NCI-H187 treated with DMSO at 0.1 percent for 48 hours (cell line): ENCODE results near the gene DNLZ.

Experiments
- DNase-seq: peaks from one replicate; lab custom pipeline; 2025; lab: John Stamatoyannopoulos, UW

The DNLZ gene

DNA sequence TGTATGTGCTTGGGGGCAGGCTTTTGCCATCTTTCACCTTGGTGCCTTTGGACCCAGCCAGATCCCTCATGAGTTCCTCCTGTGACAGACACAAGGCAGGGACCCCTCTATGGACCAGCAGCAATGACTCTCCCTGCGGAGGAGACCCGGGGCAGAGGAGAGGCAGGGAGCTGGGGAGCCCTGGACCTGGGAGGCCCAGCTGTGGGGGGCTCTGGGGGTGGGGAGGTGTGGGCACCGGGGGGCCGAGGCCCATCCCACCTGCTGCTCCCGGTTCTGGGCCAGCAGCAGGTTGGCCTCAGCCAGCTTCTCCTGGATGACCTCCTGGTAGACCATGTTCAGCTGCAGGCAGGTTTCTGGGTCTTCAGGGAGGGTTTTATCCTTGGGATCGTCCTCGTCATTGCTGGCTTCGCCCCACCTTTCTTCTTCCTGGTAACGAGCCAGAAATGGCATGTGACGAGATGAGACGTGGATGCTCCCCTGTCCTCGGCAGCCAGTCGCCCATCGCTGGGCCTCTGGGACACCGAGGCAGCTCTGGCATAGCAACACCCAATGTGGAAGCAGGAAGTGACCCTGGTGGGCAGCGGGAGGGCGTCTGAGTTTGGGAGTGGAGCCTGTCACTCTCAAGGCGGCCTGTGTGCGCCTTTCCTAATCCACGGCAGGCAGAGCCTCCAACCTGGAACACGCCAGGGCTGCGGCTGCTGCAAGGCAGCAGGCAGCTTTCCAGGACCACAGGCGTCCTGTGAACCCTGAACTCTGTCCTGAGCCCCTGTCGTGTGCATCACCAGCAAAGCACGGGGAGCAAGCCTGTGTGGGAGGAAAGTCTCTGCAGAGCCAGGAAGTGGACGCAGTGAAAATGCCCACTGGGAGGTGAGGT is 32.0 kb upstream of the DNLZ start:
- DNase-seq, result no peak

DNA sequence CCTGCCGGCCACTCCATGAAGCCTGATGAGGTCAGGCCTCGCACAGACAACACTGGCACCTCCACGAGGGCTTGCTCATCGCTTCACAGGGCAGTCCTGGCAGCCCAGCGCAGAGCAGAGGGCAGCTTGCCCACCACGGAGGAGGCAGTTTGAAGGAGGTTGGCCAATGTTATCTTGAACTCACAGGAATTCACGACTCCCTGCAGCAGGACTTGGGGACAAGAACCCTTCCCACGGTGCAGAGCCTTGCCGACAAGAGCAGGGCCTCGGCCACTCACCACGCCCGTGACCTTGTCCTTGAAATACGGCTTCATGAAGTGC is 31.4 kb upstream of the DNLZ start:
- no peak for DNase-seq

DNA sequence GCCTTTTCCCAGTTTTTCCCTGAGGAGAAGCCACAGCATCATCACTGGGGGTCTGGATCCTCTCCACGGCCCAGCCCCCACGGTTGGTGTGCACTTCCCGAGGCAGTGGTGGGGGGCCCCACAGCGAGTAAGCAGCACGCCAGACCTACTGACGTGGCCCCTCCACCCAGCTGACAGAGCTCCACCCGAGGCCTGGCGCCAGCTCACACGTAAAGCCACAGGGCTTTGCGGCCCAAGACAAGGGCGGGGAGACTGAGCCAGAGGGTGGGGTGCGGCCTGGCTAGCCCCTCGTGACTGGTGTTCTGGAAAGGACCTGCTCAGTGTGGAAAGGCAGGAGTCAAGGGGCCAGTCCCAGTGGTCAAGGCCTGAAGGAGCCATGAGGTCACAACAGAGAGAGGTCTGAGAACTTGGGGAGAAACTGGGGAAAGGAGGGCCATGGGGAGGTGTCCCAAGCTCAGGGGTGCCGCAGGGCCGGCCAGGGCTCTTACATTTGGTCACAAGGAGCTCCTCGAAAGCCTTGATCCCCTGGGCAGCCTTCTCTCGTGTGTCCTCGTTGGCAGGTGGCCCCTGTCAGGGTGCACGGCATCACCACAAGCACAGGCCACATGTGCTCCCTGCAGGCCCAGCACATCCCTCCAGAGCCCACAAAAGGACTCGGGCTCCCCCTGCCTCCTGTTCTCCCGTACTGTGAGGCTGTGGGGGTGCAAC is 30.9 kb upstream of the DNLZ start:
- no peak for DNase-seq

DNA sequence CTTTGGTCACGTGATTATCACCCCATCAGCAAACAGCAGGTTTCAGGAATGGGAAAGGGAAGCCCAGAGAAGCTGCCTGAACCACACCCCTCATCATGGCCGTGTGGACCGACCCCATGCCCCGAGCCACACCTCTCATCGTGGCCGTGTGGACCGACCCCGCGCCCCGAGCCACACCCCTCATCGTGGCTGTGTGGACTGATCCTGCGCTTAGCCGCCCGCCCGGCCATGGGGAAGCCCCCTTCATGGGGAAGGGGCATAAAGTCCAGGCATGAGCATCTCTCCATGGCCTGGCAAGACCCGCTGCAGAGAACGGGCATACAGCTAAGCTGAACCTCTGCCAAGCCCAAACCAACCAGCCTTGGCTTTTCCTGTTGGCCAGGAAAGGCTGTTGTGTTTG is 30.0 kb upstream of the DNLZ start:
- no peak for DNase-seq

DNA sequence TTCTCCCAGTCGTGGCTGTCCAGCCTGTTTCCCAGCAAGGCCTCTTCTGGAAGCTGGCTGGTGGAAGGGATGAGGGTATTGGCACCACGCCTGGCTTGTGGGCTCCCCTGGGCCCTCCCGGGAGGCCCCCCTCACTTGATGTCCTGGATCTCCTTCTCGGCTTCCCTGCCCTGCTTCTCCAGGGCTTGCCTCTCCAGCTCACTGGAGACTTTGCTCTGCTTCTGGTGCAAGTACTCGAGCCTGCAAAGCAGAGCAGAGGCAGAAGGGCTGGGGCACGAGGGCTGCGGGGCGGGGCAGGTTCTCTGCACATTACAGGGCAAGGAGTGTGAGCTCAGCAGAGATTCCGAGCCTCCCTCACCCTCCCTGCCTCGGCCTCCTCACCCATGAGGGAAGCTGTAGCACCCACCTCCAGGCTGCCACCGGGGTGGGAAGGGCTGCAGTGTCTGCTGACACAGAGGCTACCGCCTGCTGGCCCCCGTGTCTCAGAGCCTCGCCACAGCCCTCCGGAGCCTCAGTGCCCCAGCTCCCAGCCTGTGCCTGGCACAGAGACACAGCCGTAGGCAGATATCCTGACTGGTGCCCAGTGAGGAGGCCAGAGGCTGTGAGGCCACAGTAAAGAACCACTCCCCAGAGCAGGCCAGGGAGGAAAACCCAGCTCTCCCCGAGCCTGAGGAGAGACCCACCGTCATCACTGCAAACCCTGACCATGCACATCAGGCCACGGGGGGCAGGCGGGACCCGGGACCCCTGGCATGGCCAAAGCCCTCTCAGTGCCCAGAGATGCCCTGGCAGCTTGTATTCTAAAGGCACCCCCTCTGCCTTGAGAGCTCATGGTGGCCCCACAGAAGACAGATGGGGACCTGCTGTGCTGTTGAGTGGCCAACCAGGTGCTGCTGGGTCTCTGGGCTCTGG is 29.2 kb upstream of the DNLZ start:
- DNase-seq, result no peak

DNA sequence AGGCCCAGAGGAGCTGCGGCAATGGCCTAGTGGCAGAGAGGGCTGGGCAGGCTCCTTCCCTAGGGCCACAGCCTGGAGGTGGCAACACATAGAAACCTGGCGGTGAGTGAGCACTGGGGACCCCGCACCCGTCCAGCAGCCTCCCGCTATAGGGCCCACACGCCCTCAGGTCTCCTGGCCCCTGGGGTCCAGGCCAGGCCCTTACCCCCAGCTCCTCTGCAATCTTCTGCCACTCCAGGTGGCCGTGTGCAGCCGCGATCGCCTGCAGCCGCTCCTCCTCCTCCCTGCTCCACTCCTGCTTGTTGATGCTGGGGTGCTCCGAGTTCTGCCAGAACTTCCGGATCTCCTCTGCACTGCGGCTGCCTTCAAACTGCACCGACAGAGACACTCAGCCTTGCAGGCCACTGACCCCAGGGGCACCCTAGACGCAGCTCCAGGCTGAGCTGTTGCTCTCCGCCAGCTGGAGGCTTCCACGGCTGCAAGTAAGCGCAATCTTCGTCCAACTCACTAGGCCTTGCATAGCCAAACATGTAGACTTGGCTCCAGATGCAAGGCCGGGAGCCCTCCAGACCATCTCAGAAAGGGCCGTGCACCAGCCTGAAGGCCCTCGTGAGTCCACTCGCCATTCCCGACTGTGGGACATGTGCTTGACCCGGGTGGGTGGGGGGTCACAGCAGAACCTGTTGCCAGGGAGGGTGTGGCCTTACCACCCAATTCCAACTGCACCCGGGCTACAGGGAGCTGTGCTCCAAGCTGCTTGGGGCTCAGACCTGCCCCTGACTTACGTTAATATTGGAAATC is 28.4 kb upstream of the DNLZ start:
- DNase-seq, result no peak

DNA sequence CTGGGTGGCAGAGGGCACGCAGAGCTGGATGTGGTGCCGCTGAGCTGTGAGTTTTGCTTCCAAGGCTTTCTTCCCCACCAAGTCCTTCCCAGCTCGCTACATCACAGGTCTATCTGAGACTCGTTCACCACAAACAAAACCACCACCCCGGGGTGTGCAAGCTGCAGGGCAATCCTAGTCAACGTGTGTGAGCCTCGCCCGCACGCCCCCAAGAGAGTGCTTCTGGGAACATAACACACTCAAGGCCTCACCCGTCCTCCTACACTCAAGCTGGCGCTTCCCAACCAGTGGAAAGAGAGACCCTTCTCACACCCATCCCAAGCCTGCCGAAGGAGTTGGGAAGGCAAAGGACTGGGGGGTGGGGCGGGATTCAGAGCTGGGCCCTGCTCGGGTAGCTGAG is 25.9 kb upstream of the DNLZ start:
- DNase-seq, result no peak

DNA sequence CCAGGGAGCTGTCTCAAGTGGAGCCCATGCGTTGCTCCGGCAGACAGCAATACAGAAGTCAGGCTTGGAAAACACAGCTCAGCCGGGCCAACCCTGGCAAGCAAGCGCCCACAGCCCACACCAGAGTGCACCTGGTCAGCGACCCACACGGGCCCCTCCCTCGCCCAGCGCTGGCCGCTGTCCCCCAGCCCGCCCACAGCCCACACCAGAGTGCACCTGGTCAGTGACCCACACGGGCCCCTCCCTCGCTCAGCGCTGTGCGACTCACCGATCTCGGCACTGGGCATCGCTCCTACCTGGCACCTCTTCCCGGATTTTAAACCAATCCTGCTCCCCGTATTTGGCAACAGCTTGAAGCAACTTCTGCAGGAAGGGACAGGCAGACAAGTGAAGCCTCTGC is 23.7 kb upstream of the DNLZ start:
- DNase-seq, result no peak

DNA sequence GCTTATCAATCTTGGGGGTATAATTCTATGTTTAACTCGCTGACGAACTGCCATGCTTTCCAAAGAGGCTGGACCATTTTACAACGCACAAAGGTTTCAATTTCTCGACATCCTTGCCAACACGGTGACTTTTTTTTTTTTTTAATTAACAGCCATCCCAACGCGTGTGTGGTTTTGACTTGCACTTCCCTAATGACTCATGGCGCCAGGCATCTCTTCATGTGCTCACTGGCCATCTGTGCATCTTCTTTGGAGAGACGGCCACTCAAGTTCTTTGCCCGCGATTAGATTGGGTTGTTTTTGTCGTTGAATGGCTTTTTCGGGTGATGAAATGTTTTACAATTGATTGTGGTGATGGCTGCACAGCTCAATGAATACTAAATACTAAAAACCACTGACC is 22.5 kb upstream of the DNLZ start:
- no peak for DNase-seq

DNA sequence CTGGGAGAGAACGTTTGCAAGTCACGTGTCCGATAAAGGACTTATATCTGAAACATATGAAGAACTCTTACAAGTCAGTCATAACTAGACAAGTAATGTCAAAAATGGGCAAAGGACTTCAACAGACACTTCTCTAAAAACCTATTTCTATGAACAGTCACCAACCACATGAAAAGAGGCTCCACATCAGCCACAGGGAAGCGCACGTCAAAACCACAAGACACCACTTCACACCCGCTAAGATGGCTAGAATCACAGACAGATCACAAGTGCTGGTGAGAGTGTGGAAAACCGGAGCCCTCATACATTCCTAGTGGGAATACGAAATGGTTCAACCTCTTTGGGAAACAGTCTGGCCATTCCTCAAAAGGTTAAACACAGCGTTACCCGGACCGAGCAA is 21.5 kb upstream of the DNLZ start:
- no peak for DNase-seq

DNA sequence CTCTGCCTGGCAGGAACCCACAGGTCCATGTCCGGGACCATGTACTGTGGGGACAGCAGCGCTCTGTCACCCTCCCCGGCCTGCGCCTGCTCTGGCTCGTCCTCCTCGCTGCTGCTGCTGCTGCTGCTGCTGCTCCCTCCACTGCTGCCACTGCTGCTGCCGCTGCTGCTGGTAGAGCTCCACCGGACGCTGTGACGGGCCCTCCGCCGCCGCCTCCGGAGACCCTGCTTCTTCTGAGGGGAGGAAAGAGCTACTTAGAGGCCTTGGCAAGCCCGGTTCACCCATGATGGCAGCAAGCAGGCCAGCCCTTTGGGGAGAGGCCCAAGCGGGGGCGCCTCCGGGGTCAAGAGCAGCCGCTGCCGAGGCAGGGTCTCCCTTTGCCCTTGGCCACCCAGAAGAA is 19.9 kb upstream of the DNLZ start:
- no peak for DNase-seq

DNA sequence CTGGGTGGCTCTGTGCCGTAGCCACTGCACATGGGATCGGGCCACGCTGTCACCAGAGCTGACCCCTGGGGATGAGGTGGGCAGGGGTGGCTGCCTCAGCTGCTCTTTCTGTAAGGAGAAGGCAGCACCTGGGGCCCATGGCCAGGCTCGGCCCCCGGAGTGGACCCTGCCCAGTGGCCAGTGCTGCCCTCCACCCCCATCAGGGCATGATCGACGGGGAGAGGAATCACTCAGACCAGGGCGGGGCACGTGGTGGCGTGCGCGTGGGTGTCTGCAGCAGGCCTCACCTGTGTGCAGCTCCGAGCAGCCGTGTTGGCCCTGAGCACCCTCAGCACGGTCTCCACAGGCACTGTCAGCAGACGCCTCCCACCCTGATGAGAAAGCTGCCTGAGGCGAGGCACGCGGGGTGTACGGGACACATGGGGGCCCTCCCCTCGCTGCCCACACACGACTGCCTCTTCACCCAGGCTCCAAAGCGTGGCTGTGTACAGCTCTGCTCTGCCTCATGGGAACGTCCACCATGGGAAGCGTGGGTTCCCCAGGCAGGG is 18.5 kb upstream of the DNLZ start:
- no peak for DNase-seq

DNA sequence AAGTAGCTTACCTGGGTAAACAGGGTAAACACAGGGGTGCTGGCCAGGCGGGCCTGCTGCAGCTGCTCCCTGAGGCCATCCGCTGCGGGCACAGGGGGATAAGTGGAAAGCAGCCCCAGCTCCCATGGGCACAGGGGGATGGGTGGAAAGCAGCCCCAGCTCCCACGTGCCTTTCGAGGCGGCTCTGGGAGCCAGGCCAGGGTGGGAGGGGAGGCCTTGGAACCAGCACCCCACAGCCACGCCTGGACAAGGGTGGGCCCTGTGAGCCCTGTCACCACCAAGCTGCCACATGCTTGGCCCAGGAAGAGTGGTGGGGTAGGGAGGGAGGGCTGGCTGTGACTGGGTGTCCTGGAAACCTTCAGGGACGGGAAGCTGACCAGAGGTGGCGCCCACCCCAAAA is 17.8 kb upstream of the DNLZ start:
- no peak for DNase-seq

DNA sequence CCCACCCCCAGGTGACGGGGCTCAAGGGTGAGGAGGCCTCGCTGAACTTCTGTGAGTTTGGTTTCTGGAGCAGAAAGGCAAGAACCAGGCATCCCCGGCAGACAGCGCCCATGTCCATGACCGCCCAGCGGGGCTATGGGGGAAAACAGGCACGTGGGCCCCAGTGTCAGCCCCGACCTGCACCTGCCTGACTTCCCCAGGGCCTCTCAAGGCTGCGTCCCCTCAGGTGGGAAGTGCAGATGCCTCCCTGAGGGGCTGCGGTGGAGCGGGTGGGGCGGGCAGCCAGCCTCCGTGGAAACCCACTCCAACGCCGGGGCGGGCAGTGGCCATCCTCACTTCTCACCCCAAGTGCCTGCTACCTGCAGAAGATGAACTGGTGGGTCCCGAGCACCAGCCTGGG is 16.8 kb upstream of the DNLZ start:
- DNase-seq, result no peak

DNA sequence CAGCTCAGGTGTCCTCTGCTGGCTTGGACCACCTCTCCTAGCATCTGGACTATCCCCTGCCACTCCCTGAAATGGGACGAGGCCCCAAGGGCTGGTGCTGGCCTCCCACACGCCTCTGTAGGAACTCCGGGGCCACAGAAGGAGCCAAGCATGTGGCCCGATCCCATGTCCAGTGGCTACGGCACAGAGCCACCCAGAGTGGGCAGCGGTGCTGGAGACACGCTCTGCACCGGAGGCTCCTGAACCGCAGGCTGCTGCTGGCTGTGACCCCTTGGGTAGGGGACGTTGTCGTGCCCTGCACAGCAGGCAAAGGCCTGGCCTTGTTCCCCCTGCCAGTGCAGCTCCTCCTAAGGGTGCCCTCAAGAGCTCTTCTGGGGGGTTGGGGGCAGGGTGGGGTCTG is 16.3 kb upstream of the DNLZ start:
- DNase-seq, result no peak

DNA sequence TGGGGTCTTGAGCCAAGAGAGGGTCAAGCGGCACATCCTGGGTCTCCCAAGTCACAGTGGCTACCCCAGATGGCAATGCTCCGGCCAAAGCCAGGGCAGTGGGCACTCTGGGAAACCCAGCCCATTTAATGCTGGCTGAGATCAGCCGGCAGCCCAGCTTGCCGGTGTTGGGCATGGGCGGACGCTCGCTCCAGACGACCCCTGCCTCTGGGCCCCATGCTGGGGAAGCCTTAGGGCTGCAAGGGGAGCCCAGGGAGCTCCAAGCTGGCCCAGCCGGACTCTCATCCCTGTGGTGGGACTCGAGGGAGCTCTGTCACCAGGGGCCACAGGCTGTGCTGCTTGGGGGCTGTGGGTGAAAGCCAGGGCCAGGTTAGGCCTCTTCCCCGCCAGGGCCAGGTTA is 15.9 kb upstream of the DNLZ start:
- DNase-seq, result no peak

DNA sequence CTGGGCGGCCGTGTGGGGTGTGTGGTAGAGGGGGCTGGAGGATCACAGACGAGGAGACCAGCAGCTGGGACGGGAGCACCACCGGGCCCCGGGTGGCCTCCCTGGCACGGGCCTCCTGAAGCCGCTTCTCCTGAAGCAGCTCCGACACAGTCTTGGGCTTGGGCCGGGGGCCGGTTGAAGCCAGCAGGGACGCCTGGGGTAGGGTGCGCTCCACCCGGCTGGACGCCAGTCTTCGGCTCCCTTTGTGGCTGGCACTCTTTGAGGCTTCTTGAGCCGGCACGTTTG is 15.4 kb upstream of the DNLZ start:
- DNase-seq, result no peak

DNA sequence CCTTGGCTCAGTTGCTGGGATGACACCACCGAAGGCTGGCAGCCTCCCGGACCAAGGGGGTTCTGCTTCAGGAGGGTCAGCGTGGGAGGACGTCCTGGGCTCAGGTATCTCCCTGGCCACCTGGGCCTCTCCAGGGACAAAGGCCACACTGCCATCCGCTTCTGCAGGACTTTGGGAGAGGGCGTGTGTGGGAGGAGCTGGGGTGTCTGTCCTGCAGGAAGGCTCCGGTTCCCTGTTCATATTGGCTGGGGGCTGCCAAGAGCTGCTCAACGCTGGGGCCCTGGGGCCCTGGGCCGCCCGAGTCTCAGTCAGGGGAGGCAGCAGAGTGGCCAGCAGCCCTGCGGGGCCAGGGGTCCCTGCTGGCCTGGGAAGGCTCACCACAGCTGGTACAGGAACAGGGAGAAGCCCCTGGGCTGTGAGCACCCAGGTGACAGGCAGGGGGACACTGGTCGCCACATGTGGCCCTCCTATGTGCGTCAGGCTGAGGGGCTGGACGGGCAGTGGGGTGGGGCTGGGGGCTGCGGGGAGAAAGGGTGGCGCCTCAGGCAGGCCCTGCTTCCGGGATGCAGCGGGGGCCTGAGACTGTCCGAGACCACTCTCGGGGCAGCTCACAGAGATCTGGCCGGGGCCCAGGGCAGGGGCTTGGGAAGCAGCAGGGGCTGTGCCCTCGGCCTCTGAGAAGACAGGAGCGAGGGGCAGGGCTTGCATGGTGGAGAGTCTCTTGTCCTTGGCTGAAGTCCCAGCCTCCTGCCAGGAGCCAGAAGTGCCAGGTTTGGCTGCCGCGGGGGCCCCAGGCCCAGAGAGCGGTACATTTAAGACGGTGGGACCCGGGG is 14.8 kb upstream of the DNLZ start:
- DNase-seq, result no peak

DNA sequence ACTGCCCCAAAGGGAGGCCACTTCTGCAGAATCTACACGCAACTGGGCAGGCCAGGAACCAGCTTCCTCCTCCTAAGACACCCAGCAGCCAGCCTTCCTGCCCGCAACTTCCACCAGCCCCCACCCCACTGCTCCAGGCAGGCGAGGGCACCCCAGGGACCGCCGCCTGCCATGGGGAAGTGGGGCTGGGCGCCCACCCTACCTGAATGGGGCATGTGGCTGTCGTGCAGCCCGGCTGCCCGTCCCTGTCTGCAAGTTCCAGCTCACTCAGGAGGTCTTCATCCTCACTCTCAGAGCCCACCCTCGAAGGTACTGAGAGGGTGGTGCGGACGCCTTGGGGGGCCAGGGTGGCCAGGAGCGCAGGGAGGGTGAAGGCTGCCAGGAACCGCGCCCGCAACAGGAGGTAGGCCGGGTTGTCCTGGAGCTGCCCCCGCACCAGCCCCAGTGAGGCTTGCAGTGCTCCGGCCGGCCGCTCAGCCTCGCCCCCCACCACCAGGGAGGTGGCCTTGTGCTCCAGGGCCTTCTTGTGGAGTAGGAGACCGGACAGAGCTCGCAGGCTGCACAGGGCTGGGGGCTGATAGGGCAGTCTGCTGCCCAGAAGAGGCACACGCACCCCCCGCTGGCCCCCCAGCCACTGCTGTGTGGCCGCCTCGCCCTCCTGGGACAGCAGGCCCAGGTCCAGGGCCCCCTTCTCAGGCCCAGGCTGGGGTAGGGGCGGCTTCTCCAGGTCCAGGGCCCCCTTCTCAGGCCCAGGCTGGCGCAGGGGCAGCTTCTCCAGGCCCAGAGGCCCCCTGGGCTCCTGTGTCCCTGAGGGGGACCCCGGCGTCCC is 14.0 kb upstream of the DNLZ start:
- DNase-seq, result no peak

DNA sequence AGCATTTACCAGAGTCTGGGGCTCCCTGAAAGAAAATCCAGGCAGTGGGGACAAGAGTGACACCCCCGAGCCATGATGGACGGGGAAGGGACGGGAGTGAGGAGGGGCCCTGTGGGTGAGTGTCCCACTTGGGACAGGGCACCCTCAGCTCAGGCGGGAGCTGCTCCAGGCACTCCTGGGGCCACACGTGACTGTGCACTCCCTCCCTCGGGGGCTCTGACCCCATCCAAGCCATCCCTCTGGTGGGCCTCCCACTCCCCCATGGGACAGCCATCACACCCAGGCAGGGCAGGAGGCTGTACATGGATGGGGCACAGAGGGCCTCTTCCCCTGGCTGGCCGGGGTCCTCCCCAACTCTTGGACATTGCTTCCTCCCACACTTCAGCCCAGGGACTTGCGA is 12.9 kb upstream of the DNLZ start:
- DNase-seq, result no peak
